ENCODE measurements around the gene ELOA. TPM values are rescaled to one million over a fixed set of nuclear protein-coding genes. Genes with fewer than 3 reads are reported as not detected.
A peak's percentile ranks its signal among the peaks of the same experiment; 100 is the strongest.

The ELOA gene
- total RNA-seq, 2 experiments from 2014 or later: 28.1 to 33.0 TPM

GRCh38 chr1:23741609-23742008 lies 1.7 kb upstream of the ELOA start:
- Histone ChIP-seq H3K4me1 (ENCODE audit: insufficient read depth, low read length) (peaks cover 24% of the 10 kb centered on the region), H3K27me3 (ENCODE audit: control insufficient read depth in 1 of 2, insufficient read depth in 2 of 2, low read length in 2 of 2) (no peaks in the 10 kb centered on the region), H3K27ac (ENCODE audit: low read depth in 1 of 2, low read length in 2 of 2) (no peak overlapping the region), H3K9me3 (ENCODE audit: control insufficient read depth in 1 of 2, insufficient read depth in 1 of 2, low read length in 2 of 2) (no peaks in the 10 kb centered on the region), H3K4me3 (ENCODE audit: low read length) (no peak overlapping the region), H3K36me3 (ENCODE audit: insufficient read depth, low read length) (peaks cover under 1% of the 10 kb centered on the region)
- ChIA-PET CTCF (interaction anchor here (0.7 kb wide), 1 partner anchor 50 kb away, joined by 3 read pairs; the partner anchor contains the start of gene RPL11), POLR2A (interaction anchor here (0.8 to 1.0 kb wide), 2 partner anchors 50 to 84 kb away, joined by 3 to 4 read pairs; partner anchors contain the start of genes HMGCL and RPL11)
- H3K4me1 Mint-ChIP-seq (ENCODE audit: low read depth): peaks cover 36% of the 10 kb centered on the region
- ATAC-seq (ENCODE audit: poor library complexity) (no peak), DNase-seq (no peak)
- TF ChIP-seq CTCF (IDR thresholded peaks at IDR 0.05): no peak
- intact Hi-C loops (cut with DNase I, micrococcal nuclease): loop anchor here (2.0 to 5.0 kb wide), 6 partner anchors 36 to 906 kb away; partner anchors contain the start of genes GALE (in 1 of the 2), PITHD1 (in 1 of the 2), RPL11 (in 1 of the 2) and ZNF436 (in 1 of the 2)
- peak overlapping the region; percentile 93 for H3K4me3 Mint-ChIP-seq
- H3K27me3 Mint-ChIP-seq: no peaks in the 10 kb centered on the region
- H3K27ac Mint-ChIP-seq: peak overlapping the region; percentile 88
- H3K9me3 Mint-ChIP-seq: no peaks in the 10 kb centered on the region
- peaks cover 20% of the 10 kb centered on the region for H3K36me3 Mint-ChIP-seq (ENCODE audit: low read depth)

GRCh38 chr1:23742670-23743286 lies 493 bp upstream of the ELOA start:
- H3K27ac ChIP-seq (ENCODE audit: low read depth in 1 of 2, low read length in 2 of 2): peak overlapping the region; percentile 79 to 90
- H3K9me3 Mint-ChIP-seq: no peaks in the 10 kb centered on the region
- H3K4me3 Mint-ChIP-seq: peak overlapping the region; percentile 93
- H3K4me1 ChIP-seq (ENCODE audit: insufficient read depth, low read length): peaks cover 24% of the 10 kb centered on the region
- DNase-seq (peak in 3 of 14 experiments; percentile 3 to 9 (median 4)), ATAC-seq (ENCODE audit: poor library complexity) (peak; percentile 32)
- CTCF ChIA-PET: interaction anchor here (1.3 to 1.6 kb wide), 2 partner anchors 48 to 51 kb away, joined by 4 to 8 read pairs; partner anchors contain the start of gene RPL11
- intact Hi-C loops (cut with DNase I, micrococcal nuclease): loop anchor here (1.0 to 5.0 kb wide), 7 partner anchors 35 to 905 kb away; partner anchors contain the start of genes RPL11 (in 2 of the 2), GALE (in 1 of the 2), PITHD1 (in 1 of the 2) and ZNF436 (in 1 of the 2)
- no peak for TF ChIP-seq CTCF (IDR thresholded peaks at IDR 0.05)
- POLR2A ChIA-PET: interaction anchor here (0.6 to 1.9 kb wide), 12 partner anchors 11 to 724 kb away, joined by 3 to 27 read pairs (median 5); partner anchors contain the start of genes HMGCL, KDM1A, LYPLA2 and PITHD1
- H3K27me3 ChIP-seq (ENCODE audit: control insufficient read depth in 1 of 2, insufficient read depth in 2 of 2, low read length in 2 of 2): no peaks in the 10 kb centered on the region
- H3K9me3 ChIP-seq (ENCODE audit: control insufficient read depth in 1 of 2, insufficient read depth in 1 of 2, low read length in 2 of 2): no peaks in the 10 kb centered on the region
- H3K4me1 Mint-ChIP-seq (ENCODE audit: low read depth): peaks cover 48% of the 10 kb centered on the region
- peak overlapping the region; percentile 88 for H3K27ac Mint-ChIP-seq
- peak overlapping the region; percentile 80 for H3K4me3 ChIP-seq (ENCODE audit: low read length)
- peaks cover 7% of the 10 kb centered on the region for H3K36me3 ChIP-seq (ENCODE audit: insufficient read depth, low read length)
- peaks cover 31% of the 10 kb centered on the region for H3K36me3 Mint-ChIP-seq (ENCODE audit: low read depth)
- no peaks in the 10 kb centered on the region for H3K27me3 Mint-ChIP-seq

- peaks cover 20% of the 10 kb centered on the region for H3K36me3 ChIP-seq (ENCODE audit: insufficient read depth, low read length)
- intact Hi-C loops (cut with DNase I, micrococcal nuclease): no loop called here
- H3K9me3 ChIP-seq (ENCODE audit: control insufficient read depth in 1 of 2, insufficient read depth in 1 of 2, low read length in 2 of 2): no peaks in the 10 kb centered on the region
- no peak for TF ChIP-seq CTCF (IDR thresholded peaks at IDR 0.05)
- Mint-ChIP-seq H3K36me3 (ENCODE audit: low read depth) (peaks cover 54% of the 10 kb centered on the region), H3K27me3 (no peaks in the 10 kb centered on the region), H3K4me3 (peak overlapping the region; percentile 95), H3K27ac (peak overlapping the region; percentile 86), H3K4me1 (ENCODE audit: low read depth) (peaks cover 59% of the 10 kb centered on the region), H3K9me3 (no peaks in the 10 kb centered on the region)
- DNase-seq (peak in 3 of 14 experiments; percentile 34 to 60 (median 54)), ATAC-seq (ENCODE audit: poor library complexity) (no peak)
- H3K4me3 ChIP-seq (ENCODE audit: low read length): no peak overlapping the region
- H3K27me3 ChIP-seq (ENCODE audit: control insufficient read depth in 1 of 2, insufficient read depth in 2 of 2, low read length in 2 of 2): no peaks in the 10 kb centered on the region
- CTCF ChIA-PET: interaction anchor here (1.2 to 2.2 kb wide), 4 partner anchors 26 to 108 kb away, joined by 3 to 9 read pairs (median 5); partner anchors contain the start of gene RPL11
- H3K4me1 ChIP-seq (ENCODE audit: insufficient read depth, low read length): peaks cover 24% of the 10 kb centered on the region
- POLR2A ChIA-PET: no interaction called here
- H3K27ac ChIP-seq (ENCODE audit: low read depth in 1 of 2, low read length in 2 of 2): no peak overlapping the region
Observed at GRCh38 chr1:23745515-23745914, 2.2 kb downstream of the ELOA start.
